D721Med (cell line): Measurements from ENCODE around the gene SYNCRIP.
"Not testable (repeated sequence)": the region's sequence is repeated elsewhere in the genome, so short reads cannot be mapped to it uniquely, and the experiment has no call there.

Experiments
- DNase-seq: peaks from one replicate; pipeline ENCODE4 v3.0.0; 2011; ENCODE audit warnings: low spot score; ENCODE audit not compliant: insufficient read length
- FAIRE-seq: peaks from 2 replicates; lab custom pipeline; 2011; peaks lifted over from hg19 to GRCh38; lab: Jason Lieb, UNC
- TF ChIP-seq, protein P1 (sequence below): IDR thresholded peaks from 2 replicates; pipeline ENCODE4 v1.5.1; 2012; ENCODE audit warnings: mild to moderate bottlenecking, control low read depth; ENCODE audit not compliant: insufficient read depth; ENCODE audit errors: missing control alignments

The SYNCRIP gene

DNA sequence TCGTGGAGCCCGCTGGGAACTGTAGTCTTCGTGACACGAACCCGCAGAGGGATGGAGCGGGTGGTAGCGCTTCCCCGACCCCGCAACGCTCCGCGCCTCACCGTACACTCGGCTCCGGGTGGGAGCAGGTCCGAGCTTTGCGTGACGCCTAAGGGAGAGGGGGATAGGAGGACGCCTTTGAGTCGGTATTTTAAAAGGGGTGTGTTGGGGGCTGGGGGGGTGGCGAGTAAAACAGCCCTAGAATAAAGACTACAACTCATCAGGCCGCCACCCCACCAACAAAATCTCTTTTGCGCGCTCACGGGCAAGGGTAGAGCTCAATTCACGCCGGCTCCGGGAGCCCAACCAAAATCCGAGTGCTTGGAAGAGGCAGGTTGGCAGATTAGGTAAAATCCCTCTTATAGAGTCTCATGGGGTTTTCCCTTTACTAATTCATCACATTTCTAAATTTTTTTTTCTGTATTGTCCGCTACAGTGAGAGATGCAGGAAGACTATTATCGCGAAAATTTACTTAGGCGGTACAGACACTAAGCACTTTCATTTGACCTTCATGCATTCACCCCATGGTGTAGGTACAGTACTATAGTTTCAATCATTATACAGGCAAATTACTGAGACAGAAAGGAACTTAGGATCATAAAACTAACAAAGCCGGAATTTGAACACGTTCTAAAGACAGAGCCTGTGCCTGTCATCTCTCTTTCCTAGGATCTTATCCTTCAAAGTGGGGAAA lies 48.3 kb downstream of the SYNCRIP start:
- DNase-seq: no peak
- TF ChIP-seq, protein P1, sequence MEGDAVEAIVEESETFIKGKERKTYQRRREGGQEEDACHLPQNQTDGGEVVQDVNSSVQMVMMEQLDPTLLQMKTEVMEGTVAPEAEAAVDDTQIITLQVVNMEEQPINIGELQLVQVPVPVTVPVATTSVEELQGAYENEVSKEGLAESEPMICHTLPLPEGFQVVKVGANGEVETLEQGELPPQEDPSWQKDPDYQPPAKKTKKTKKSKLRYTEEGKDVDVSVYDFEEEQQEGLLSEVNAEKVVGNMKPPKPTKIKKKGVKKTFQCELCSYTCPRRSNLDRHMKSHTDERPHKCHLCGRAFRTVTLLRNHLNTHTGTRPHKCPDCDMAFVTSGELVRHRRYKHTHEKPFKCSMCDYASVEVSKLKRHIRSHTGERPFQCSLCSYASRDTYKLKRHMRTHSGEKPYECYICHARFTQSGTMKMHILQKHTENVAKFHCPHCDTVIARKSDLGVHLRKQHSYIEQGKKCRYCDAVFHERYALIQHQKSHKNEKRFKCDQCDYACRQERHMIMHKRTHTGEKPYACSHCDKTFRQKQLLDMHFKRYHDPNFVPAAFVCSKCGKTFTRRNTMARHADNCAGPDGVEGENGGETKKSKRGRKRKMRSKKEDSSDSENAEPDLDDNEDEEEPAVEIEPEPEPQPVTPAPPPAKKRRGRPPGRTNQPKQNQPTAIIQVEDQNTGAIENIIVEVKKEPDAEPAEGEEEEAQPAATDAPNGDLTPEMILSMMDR: no peak
- no peak for FAIRE-seq

DNA sequence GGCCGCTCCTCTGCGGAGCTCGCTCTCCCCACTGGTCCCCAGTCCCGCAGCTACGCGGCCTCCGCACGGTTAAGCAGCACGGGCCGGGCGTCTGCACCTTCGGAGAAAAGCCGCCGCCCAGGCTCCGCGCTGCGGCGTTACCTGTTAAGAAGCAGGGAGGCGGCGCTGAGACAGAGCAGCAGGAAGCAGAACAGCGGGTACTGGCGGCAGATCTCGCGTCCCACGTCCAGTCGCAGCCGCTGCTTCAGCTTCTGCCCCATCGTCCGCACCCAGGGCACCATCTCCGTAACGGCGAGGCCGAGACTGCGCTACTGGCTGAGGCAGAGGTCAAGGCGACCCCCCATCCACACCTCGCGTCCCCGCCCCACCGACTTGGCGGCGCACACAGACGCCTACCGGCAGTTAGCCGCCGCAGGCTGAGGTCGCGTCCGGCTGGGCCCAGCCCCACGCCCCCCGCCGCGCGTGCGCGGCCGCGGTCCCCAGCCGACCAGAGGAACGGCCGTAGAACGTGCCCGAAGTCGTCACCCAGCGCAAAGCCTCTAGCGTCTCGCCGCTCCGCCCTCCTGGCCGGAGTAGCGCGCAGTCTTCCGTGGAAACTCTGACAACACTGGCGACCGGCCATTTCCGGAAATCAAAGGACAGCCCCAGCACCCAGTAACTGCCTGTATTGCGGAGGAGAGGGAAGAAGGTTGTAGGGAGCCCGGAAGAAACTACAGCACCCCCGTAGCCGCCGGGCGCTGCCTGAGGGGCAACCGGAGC lies 49.1 kb downstream of the SYNCRIP start, which contains the start of gene SNX14:
Gene SNX14 (minus strand): TSS at position 421 of the 759 bp plus-strand sequence. CDS start 140 bp downstream, at position 281.
- DNase-seq: peak; percentile 47
- TF ChIP-seq, protein P1: no peak
- FAIRE-seq: no peak

DNA sequence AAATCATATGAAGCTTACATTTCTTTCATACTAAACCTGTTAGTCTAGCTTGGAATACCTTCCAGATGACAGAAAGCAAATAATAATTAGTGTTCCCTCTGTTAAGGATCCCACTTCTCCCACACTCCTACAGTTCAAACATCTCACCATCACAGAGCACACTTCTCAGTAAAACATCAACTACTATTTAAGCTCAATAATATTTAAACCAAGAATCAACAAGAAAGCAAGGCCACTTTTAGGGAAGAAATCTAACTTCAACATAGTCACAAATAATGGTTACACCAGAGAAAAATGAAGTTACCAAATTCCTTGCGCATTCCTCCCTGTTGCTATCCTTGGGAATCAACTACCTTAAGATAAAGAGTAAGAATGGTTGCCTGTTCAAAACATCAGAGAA lies 50.7 kb downstream of the SYNCRIP start:
- TF ChIP-seq, protein P1: no peak
- FAIRE-seq (no peak), DNase-seq (no peak)

DNA sequence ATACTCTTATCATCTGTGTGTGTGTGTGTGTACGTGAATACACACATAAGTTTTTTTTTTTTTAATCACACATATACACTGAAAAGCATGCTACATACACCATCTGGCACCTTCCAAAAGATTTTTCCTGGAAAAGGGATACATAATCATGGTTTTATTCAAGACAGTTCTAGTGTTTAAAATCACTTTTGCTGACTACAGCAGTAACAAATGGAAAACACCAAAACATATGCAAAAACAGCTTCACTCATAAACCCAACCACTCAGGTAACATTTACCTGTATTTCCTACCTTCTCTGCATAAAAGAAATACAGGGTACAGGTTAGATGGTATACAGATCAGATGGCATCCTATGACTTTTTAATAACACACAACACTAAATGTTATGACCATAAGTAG lies 51.5 kb downstream of the SYNCRIP start:
- TF ChIP-seq, protein P1: no peak
- DNase-seq (no peak), FAIRE-seq (no peak)

DNA sequence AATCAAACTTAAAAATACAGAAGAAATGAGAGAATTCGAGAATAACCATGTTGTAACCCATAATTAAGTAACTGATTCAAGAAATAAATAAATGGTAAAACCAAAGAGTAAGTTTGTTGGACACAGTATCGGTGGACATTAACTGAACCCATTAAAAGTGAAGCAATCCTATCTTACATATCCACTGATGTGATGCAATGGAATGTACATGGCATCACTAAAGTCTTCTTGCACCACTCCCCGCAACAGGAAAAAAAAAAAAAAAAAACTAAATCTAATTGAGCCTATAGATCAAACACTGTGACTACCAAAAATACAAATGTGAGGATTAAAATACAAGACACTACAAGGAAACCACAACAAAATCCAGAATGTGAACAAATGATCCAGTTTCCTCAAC lies 56.9 kb downstream of the SYNCRIP start:
- no peak for FAIRE-seq
- TF ChIP-seq, protein P1: no peak
- no peak for DNase-seq

GRCh38 chr6:85582832-85583231 lies 59.9 kb downstream of the SYNCRIP start:
- DNase-seq, FAIRE-seq: not testable (repeated sequence)

DNA sequence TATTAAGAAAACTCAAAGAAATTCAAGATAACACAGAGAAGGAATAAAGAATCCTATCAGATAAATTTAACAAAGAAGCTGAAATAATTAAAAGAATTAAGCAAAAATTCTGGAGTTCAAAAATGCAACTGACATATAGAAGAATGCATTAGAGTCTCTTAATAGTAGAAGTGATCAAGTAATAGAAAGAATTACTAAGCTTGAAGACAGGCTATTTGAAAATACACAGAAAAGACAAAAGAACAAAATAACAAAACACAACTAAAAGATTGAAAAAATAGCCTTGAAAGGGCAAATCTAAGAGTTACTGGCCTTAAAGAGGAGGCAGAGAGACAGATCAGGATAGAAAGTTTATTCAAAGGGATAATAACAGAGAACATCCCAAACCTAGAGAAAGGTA lies 61.1 kb downstream of the SYNCRIP start:
- no peak for DNase-seq
- TF ChIP-seq, protein P1: no peak
- no peak for FAIRE-seq
